Glomerular visceral epithelial cell (primary cell): Measurements from ENCODE around the gene TTC9B.
"Not testable (repeated sequence)": the region's sequence is repeated elsewhere in the genome, so short reads cannot be mapped to it uniquely, and the experiment has no call there.

Source experiments
- DNase-seq: peaks from one replicate; pipeline ENCODE4 v3.0.0-alpha.2; 2016; ENCODE audit errors: extremely low spot score

Gene TTC9B

GRCh38 chr19:40214936-40215335 is 3.2 kb downstream of the TTC9B start:
- DNase-seq, result no peak

DNA sequence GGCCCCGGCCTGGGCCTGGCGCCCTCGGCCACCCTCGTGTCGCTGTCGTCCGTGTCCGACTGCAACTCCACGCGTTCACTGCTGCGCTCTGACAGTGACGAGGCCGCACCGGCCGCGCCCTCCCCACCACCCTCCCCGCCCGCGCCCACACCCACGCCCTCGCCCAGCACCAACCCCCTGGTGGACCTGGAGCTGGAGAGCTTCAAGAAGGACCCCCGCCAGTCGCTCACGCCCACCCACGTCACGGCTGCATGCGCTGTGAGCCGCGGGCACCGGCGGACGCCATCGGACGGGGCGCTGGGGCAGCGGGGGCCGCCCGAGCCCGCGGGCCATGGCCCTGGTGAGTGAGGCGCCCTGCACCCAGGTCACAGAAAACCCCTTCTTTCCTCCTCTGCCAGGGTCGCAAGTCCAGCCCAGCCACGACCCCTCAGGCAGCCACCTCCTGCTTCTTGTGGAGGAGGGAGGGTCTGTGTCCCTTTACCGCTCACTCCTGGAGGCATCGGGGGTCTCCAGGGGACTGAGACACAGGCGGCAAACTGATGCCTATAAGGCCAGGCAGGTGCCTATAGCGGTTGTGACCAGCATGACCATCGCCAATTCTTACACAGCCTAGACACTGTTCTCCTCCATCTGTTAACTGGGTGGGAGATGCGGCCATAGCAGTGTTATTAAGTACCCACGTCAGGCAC is 4.2 kb downstream of the TTC9B start:
- DNase-seq, result no peak

- no peak for DNase-seq
These were observed 4.8 kb downstream of the TTC9B start for GRCh38 chr19:40213251-40213829.

DNA sequence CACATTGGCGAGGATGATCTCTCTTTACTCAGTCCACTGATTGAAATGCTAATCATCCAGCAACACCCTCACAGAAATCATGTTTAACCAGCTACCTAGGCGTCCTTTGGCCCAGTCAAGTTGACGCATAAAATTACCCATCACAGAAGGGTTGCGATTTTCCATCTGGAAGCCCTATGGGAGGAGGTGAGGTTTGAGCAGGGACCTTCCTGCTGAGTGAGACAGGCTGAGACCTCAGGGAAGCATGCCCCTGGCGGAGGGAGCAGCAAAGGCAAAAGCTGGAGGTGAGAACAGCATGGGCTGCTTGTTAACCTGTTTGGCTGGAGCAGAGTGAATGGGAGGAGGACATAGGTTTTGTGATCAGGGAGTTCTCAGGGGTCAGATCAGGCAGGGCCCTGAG is 7.3 kb downstream of the TTC9B start:
- DNase-seq, result no peak

DNA sequence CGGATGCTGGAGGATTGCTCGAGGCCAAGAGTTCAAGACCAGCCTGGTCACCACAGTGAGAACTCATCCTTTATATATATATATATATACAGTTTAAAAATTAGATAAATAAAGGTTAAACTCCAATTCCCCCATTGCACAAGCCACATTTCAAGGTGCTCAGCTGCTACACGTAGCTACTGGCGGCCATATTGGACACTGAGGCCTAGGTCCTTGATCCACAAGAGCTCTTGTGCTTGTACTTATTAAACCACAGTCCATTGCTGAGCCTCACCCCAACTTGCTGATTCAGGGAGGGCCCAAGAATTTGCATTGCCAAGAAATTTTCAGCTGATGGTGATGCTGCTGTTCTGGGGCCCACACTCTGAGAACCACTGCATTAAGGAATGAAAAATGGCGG is 9.6 kb downstream of the TTC9B start:
- no peak for DNase-seq

DNA sequence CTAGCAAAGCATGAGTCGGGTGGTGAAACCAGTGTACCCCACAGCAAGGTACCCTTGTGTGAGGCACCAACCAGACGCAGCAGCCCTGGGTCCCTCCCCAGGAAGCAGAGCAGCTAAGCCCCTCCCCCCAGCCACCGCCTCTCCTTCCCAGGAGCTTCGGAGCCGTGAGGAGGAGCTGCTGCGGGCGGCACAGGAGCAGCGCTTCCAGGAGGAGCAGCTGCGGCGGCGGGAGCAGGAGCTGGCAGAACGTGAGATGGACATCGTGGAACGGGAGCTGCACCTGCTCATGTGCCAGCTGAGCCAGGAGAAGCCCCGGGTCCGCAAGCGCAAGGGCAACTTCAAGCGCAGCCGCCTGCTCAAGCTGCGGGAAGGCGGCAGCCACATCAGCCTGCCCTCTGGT is 12.4 kb downstream of the TTC9B start:
- DNase-seq, result no peak

DNA sequence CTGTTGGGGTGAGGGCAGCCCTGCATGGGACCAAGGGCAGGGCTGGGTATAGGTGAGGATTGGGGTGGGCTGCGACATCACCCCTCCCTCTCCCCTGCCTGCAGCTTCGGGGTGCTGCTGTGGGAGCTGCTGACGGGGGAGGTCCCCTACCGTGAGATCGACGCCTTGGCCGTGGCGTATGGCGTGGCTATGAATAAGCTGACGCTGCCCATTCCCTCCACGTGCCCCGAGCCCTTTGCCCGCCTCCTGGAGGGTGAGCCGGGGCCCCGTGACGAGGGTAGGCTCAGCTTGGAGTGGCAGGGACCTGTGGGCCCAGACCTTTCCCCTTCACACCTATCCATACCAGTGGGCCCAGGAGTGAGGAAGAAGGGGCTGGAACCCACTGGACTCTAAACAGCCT is 13.8 kb downstream of the TTC9B start:
- no peak for DNase-seq

GRCh38 chr19:40200341-40201099 is 17.7 kb downstream of the TTC9B start:
- peak; percentile 38 for DNase-seq

GRCh38 chr19:40198272-40198990 is 19.8 kb downstream of the TTC9B start:
- no peak for DNase-seq

GRCh38 chr19:40193587-40193849 is 24.7 kb downstream of the TTC9B start:
- DNase-seq, result no peak

DNA sequence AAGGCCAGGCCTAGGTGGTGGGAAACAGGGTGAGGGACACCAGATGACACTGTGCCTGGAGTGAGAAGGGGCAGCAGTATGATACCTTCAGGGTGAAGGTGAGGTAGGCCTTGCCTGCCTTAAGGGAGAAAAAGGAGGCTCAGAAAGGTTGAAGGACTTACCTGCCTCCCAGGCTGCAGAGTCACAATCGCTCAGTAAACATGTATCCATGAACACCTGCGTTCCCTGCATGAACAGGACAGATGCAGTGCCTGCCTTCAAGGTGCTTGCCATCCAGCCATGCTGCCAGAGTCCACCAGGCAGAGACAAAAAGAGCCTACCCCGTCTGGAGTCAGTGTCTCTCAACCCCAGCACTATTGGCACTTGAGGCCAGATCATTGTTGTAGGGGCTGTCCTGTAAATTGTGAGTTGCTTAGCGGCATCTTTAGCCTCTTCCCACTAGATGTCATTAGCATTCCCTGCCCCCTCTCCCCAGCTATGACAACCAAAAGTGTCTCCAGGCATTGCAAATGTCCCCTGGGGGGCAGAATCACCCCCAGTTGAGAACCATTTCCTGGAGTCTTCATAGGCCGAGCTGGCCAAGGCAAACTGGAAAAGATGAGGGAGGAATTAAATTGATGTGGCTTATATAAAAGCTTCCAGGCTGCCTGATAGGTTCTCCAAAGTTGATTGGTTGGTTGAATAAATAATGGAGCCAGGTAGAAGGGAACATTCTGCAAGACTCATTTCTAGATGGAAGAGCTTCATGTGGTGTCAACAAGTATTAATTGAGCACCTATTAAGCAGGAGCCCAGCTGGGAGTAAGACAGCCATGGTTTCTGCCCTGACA is 25.2 kb downstream of the TTC9B start:
- DNase-seq, result no peak

GRCh38 chr19:40191836-40192646 is 26.1 kb downstream of the TTC9B start:
- peak; percentile 36 for DNase-seq

DNA sequence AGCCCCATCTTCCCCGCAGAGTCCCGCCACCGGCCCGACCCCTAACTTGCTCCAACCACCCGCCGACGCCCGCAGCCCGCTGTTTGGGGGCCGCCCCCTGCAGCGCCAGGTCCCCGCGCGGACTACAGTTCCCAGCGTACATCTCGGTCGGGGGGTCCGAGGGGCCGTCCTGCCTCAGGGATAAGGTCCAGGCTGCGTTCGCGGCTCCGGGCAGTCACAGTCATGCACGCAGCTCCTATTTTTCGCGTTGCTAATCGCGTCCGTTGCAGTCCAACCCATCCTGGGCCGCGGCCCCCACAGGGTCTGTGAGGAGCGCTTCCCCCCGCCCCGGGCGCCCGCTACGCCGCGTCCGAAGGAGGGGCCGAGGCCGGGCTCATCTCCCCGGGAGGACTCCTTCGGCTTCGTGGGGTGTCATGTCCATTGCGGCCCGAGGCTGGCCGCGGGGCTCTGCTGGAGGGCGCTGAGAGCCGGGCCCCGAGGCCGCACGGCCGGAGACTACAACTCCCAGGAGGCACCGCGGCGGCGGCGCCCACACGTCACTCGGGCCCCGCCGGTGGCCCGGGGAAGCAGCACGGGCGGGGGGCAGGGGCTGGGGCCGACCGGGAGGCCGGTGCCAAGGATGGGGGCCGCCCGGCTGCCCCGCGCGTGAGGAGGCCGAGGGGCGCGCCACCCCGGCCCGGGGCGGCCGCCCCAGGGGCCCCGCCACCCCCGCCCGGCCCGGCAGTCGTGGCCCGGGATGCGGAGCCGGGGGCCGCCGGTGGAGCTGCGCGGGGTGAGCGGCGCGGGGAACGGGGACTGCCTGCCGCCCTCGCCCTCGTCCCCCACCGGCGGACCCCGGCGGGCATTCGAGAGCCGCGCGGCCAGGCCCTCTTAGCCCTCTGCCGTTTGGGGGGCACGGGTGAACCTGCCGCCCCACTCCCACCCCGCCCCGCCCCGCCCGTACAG is 27.0 kb downstream of the TTC9B start, which contains the start of gene MAP3K10:
Gene MAP3K10, plus strand, starts transcription at position 536 of the 945 bp plus-strand sequence. CDS start 606 bp downstream, outside the sequence.
- DNase-seq, result peak; percentile 74

DNA sequence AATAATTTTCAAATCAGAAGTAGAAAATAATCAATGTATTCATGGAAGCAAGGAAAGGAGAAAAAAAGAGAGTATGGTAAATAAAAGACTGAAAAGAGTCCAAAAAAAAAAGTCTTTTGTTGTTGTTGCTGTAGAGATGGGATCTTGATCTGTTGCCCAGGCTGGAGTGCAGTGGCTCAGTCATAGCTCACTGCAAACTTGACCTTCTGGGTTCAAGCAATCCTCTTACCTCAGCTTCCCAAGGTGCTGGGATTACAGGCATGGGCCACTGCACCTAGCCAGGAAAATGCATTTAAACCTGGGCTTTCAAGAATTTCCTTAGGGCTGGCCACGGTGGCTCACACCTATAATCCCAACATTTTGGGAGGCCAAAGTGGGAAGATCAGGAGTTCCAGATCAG is 33.9 kb downstream of the TTC9B start:
- DNase-seq, result no peak

DNA sequence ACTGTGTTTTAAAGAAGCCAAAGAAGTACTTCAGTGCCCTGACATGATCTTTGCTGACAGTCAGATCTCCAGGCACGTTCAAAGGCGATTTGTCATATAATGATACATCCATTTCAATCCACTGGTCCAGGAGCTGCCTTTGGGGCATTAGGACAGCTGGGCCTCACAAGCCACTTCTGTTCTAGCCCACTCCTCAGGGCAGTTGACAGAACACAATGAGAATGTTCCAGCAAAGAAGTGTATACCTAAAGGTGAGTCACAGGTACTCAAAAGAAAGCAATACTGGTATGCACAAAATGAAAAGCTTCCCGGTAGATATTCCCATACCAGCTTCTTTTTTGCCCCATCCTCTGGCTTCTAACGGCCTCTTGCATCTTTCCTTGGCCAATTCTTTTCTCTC is 39.4 kb downstream of the TTC9B start:
- no peak for DNase-seq

- no peak for DNase-seq
These were observed 40.7 kb downstream of the TTC9B start for GRCh38 chr19:40177286-40178070.

- DNase-seq, result no peak
These were observed 42.4 kb downstream of the TTC9B start for GRCh38 chr19:40175820-40176219.

- DNase-seq, result no peak
These were observed 44.1 kb downstream of the TTC9B start for GRCh38 chr19:40174092-40174491.

DNA sequence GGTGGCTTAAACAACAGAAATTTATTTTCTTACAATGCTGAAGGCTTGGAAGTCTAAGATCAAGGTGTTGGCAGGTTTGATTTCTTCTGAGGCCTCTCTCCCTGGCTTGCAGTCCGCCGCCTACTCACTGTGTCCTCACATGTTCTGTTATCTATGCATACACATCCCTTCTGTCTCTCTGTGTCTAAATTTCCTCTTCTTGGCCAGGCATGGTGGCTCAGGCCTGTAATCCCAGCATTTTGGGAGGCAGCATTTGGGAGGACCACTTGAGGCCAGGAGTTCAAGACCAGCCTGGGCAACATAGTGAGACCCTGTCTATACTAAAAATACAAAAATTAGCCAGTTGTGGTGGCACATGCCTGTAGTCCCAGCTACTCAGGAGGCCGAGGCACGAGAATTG is 46.9 kb downstream of the TTC9B start:
- not testable (repeated sequence) for DNase-seq
